Lower leg skin (tissue), 4 donors: ENCODE data around the gene SAMD9L. TPM values are rescaled to one million over a fixed set of nuclear protein-coding genes. Genes with fewer than 3 reads are reported as not detected.

ENCODE experiments used
- DNase-seq, 2 donors: peaks; one replicate each; pipeline ENCODE4 v3.0.0-alpha.2; 2019; ENCODE audit warnings: low spot score in 2 of 2
- H3K4me3 ChIP-seq: fragments of 200-600 bp; sonication (generic); 2 replicates; pipeline ENCODE4 v1.5.1; 2017; ENCODE audit warnings: mild to moderate bottlenecking, low read depth; ENCODE audit not compliant: poor library complexity, severe bottlenecking
- CTCF ChIP-seq, 3 donors: fragments of 450-650 bp; IDR thresholded peaks; one replicate each; pipeline ENCODE4 v1.5.1; 2016; ENCODE audit warnings: antibody characterized with exemption in 3 of 3, mild to moderate bottlenecking in 3 of 3, moderate library complexity in 2 of 3
- POLR2A ChIP-seq, 2 donors: fragments of 450-650 bp; IDR thresholded peaks; one replicate each; pipeline ENCODE4 v1.6.1; 2016 to 2017; ENCODE audit warnings: antibody characterized with exemption in 2 of 2, mild to moderate bottlenecking in 1 of 2, moderate library complexity in 1 of 2
- WGBS, 2 donors: methylation state at CpG; one replicate each; pipeline ENCODE4 v1.1.5; 2018; 5-methylcytosine and 5-hydroxymethylcytosine counted together
- intact Hi-C: fragments of 100-400 bp; cut with DNase I; formaldehyde crosslinking; loops from one replicate; pipeline ENCODE4 v1.15.0; 2023; ENCODE audit warnings: low total_unique reads
- total RNA-seq, 4 donors: library from RNA; depleted of rRNA; stranded (reverse); fragments of >200 nt; gene quantifications; one replicate each; pipeline ENCODE4 v1.1.0, GENCODE V29; 2016

The SAMD9L gene
- total RNA-seq, 4 donors from 2014 or later, result 0.65 to 2.5 (median 1.5) TPM

- no peak for DNase-seq
- H3K4me3 ChIP-seq, result no peak overlapping the region
- TF ChIP-seq CTCF (IDR thresholded peaks at IDR 0.05) (no peak), POLR2A (IDR thresholded peaks at IDR 0.05) (no peak)
- WGBS, 2 donors, result 92 to 94% methylated on average over 12 of the region's 12 CpGs
- intact Hi-C loops, result no loop called here
These were observed 27.3 kb downstream of the SAMD9L start for GRCh38 chr7:93120592-93121549.

GRCh38 chr7:93119191-93119905, 28.8 kb downstream of the SAMD9L start:
- TF ChIP-seq CTCF (IDR thresholded peaks at IDR 0.05), result no peak
- no peak for TF ChIP-seq POLR2A (IDR thresholded peaks at IDR 0.05)
- DNase-seq, result peak in 1 of 2 donors; percentile 15
- WGBS, 2 donors, result 56 to 64% methylated on average over 4 of the region's 4 CpGs
- intact Hi-C loops, result no loop called here
- H3K4me3 ChIP-seq, result no peak overlapping the region

GRCh38 chr7:93117852-93118530, 30.2 kb downstream of the SAMD9L start, which contains the start of gene SAMD9:
SAMD9 (minus strand) TSS chr7:93117979; CDS start chr7:93106097, 11,882 bp downstream.
- no peak within 1 kb of the TSS for H3K4me3 ChIP-seq
- DNase-seq, result peak in 1 of 2 donors; percentile 63
- intact Hi-C loops, result no loop called here
- WGBS, 2 donors, result 6% methylated on average over 4 of the region's 4 CpGs
- TF ChIP-seq CTCF (IDR thresholded peaks at IDR 0.05) (no peak), POLR2A (IDR thresholded peaks at IDR 0.05) (no peak)

GRCh38 chr7:93117327-93117726, 30.9 kb downstream of the SAMD9L start:
- WGBS, 2 donors, result 46 to 58% methylated on average over 1 of the region's 1 CpG
- intact Hi-C loops, result no loop called here
- no peak for TF ChIP-seq CTCF (IDR thresholded peaks at IDR 0.05)
- TF ChIP-seq POLR2A (IDR thresholded peaks at IDR 0.05), result no peak
- no peak overlapping the region for H3K4me3 ChIP-seq
- no peak for DNase-seq

GRCh38 chr7:93115796-93116195, 32.4 kb downstream of the SAMD9L start:
- intact Hi-C loops, result no loop called here
- no peak overlapping the region for H3K4me3 ChIP-seq

More at GRCh38 chr7:93115796-93116195, 32.4 kb downstream of the SAMD9L start:
- no peak for TF ChIP-seq CTCF (IDR thresholded peaks at IDR 0.05)
- no peak for TF ChIP-seq POLR2A (IDR thresholded peaks at IDR 0.05)
- 76 to 78% methylated on average over 7 of the region's 7 CpGs for WGBS, 2 donors
- no peak for DNase-seq
